ENCODE data around the gene HOXD3. TPM values are rescaled to one million over a fixed set of nuclear protein-coding genes. Genes with fewer than 3 reads are reported as not detected.
A peak's percentile ranks its signal among the peaks of the same experiment; 100 is the strongest.

HOXD3 gene
- total RNA-seq, 1 donor from 2014 or later: 25.4 TPM

- TF ChIP-seq CTCF (conservative IDR thresholded peaks at IDR 0.05): no peak
- H3K4me1 Mint-ChIP-seq (ENCODE audit: unreplicated experiment): peaks cover 39% of the 10 kb centered on the region
- H3K4me3 Mint-ChIP-seq: peak overlapping the region; percentile 83
- H3K9me3 Mint-ChIP-seq: no peaks in the 10 kb centered on the region
- DNase-seq (ENCODE audit: extremely low spot score, unreplicated experiment): no peak
- peaks cover 24% of the 10 kb centered on the region for H3K36me3 Mint-ChIP-seq
- peak overlapping the region; percentile 75 for H3K27ac Mint-ChIP-seq
- H3K27me3 Mint-ChIP-seq: peaks cover 90% of the 10 kb centered on the region
Observed at GRCh38 chr2:176170602-176171305, 13.6 kb downstream of the HOXD3 start.

GRCh38 chr2:176171351-176172006 is 14.4 kb downstream of the HOXD3 start:
- Mint-ChIP-seq H3K4me1 (ENCODE audit: unreplicated experiment) (peaks cover 40% of the 10 kb centered on the region), H3K9me3 (no peaks in the 10 kb centered on the region), H3K27ac (peak overlapping the region; percentile 75), H3K4me3 (peak overlapping the region; percentile 89), H3K27me3 (peaks cover 90% of the 10 kb centered on the region), H3K36me3 (peaks cover 24% of the 10 kb centered on the region)
- DNase-seq (ENCODE audit: extremely low spot score, unreplicated experiment): no peak
- no peak for TF ChIP-seq CTCF (conservative IDR thresholded peaks at IDR 0.05)

- no peak for DNase-seq (ENCODE audit: extremely low spot score, unreplicated experiment)
- Mint-ChIP-seq H3K4me1 (ENCODE audit: unreplicated experiment) (peaks cover 40% of the 10 kb centered on the region), H3K4me3 (peak overlapping the region; percentile 89), H3K36me3 (peaks cover 21% of the 10 kb centered on the region), H3K9me3 (no peaks in the 10 kb centered on the region), H3K27ac (peak overlapping the region; percentile 69), H3K27me3 (peaks cover 90% of the 10 kb centered on the region)
- TF ChIP-seq CTCF (conservative IDR thresholded peaks at IDR 0.05): no peak
Observed at GRCh38 chr2:176172007-176172894, 15.1 kb downstream of the HOXD3 start.

GRCh38 chr2:176172895-176173566 is 15.9 kb downstream of the HOXD3 start:
- TF ChIP-seq CTCF (conservative IDR thresholded peaks at IDR 0.05): no peak
- Mint-ChIP-seq H3K36me3 (peaks cover 15% of the 10 kb centered on the region), H3K4me1 (ENCODE audit: unreplicated experiment) (peaks cover 41% of the 10 kb centered on the region), H3K4me3 (peak overlapping the region; percentile 89), H3K9me3 (no peaks in the 10 kb centered on the region), H3K27me3 (peaks cover 90% of the 10 kb centered on the region), H3K27ac (peak overlapping the region; percentile 69)
- no peak for DNase-seq (ENCODE audit: extremely low spot score, unreplicated experiment)
